ENCODE results near the gene CLCN1.

CLCN1 gene

GRCh38 chr7:143341842-143342241, 25.9 kb downstream of the CLCN1 start:
- no peak for DNase-seq

DNA sequence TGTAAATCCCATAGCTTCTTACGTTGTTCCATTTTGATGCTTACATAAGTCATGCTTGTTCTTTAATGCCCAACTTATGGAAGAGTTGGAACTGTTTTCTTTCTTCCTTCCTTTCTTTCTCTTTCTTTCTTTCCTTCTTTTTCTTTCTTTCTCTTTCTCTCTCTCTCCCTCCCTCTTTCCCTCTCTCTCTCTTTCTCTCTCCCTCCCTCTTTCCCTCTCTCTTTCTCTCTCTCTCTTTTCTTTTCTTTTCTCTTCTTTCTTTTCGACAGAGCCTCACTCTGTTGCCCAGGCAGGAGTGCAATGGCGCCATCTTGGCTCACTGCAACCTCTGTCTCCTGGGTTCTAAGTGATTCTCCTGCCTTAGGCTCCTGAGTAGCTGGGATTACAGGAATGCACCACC, 27.7 kb downstream of the CLCN1 start:
- DNase-seq: no peak

GRCh38 chr7:143345428-143345900, 29.6 kb downstream of the CLCN1 start:
- DNase-seq: peak; percentile 62

- DNase-seq: no peak
Observed at GRCh38 chr7:143346018-143346417, 30.1 kb downstream of the CLCN1 start.

- DNase-seq: no peak
Observed at GRCh38 chr7:143347950-143348349, 32.0 kb downstream of the CLCN1 start.

DNA sequence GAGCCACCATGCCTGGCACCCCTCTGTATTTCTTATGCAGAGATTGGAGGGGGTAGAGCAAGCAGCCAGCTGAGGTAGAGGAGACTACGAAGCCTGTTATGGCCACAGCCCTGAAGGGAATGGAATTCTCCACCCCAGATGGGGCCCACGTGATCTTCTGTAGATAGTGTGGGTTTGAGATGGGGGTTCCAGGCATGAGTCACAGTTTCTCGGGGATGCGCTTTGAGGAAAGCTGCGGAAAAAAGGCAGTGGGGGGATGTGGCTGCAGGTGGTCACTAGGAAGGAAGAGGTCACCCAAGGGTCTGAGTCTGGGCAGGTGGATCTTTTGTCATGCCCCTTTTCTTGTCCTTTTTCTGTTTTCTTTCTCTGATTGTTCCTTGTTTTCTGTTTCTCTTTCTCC, 35.1 kb downstream of the CLCN1 start:
- no peak for DNase-seq

DNA sequence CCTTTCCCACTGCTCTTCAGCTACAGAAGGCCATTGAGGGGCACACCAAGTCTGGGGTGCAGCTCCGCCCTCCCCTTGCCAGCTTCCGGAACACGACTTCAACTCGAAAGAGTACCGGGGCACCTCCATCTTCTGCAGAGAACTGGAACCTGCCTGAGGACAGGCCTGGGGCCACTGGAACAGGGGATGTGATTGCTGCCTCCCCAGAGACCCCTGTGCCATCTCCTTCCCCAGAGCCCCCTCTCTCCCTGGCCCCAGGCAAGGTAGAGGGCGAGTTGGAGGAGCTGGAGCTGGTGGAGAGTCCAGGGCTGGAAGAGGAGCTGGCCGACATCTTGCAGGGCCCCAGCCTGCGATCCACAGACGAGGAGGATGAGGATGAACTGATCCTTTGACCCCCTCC, 35.7 kb downstream of the CLCN1 start:
- DNase-seq: no peak

DNA sequence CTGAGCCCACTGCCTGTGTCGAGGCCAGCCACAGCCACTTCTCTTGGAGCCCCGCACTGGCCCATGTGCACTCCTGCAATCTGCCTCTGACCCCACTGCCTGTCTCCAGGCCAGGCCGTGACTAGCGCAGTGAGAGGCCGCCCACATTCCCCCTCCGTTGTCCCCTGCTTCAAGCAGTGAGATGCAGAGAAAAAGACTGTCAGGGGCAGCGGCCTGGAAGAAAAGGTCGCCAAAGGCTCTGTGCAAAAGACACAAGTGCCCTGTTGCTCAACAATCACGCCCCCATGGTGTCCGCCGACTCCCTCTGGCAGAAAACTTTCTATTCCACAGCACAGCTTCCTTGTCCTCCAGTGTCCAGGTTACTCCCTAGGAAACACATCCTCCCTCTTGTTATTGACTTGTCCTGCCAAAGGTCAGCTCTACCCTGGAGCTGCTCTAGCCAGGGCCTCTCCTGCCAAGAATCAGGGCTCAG, 36.7 kb downstream of the CLCN1 start:
- DNase-seq: no peak

GRCh38 chr7:143354376-143354775, 38.5 kb downstream of the CLCN1 start:
- no peak for DNase-seq

DNA sequence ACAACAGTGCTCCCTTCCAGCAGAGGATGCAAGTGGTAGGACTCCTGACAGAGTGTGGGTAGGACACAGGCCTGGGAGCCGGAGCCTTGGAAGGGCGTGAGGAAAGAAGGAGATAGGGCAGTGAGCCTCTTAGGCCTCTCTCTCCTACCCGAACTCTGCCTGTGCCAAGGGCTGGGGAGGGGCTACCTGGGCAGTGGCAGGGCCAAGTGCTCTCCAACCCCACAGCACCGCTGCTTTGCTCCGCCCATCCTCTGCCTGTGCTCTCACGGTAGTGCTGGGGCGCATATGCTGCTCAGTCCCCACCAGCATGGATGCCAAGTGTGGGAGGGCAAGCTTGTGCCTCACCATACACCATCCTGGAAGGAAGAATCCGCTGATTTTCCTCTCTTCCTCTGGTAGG, 39.1 kb downstream of the CLCN1 start:
- DNase-seq: no peak

DNA sequence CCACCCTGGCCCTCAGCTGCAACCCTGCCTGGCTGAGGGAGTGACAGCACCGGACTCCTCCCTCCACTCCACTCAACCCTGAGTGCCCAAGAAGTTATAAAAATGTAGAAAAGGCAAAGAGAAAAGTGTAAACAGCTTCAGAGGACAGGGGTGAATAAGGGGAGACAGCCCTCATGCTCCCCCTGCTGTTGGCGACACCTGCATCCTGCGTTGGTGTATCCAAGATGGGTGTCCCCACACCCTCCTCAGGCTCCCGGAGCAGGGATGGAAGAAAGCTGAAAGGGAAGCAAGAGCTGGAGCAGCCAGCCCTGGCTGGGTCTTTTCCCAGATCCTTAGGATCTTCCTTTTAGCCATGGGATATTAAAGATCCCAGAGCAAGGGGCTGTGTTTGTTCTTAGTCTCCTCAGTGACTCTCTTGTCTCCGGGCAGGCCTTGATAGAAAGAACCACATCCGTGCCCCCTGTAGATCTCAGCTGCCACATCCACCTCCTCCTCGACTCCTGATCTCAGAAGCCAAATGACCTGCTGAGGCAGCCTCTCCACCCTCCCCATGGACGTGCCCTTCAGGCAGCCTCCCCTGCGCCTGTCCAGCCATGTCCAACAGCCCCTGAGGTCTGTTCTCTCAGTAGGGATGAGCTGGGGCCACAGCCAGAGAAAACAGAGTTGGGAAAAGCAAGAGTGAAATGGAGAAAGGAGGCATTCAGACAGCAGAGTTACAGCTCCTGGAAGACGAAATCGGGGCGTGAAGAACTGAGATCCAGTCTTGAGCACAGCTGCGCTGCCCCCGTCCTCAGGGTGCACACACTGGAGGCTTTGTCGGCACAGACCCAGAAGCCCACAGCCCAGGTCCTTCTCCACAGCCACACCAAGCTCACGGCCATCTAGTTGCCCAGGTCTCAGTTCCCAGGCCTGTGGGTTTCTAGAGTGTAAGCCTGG, 39.8 kb downstream of the CLCN1 start:
- no peak for DNase-seq

GRCh38 chr7:143356414-143357050, 40.6 kb downstream of the CLCN1 start:
- no peak for DNase-seq

GRCh38 chr7:143358626-143359025, 42.7 kb downstream of the CLCN1 start:
- DNase-seq: no peak

DNA sequence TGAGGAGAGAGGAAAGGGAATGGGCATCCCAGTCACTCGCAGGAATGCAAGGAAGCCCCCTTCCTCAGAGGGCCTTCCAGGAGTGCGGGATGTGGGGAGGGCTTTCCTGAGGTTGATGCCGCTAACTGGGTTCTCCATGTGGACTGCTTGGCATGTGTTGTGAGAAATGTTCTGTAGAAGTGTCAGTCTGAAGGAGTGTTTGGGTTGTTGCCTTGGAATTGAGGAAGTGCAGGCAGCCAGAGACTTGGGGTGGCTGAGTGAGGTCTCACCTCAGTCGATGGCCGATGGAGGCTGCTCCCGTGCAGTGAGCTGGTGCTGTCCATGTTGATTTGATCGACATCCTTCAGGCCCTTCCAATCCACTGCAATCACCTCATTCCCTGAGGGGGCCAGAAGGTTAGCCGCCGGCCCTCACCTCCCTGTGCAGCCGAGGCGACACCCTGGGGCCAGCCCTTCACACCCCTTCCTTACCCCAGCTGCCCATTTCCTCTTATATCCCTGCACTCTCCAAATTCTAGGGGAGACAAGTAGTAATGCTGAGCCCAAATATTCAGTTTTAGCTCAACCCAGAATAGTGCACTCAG, 44.0 kb downstream of the CLCN1 start:
- DNase-seq: no peak

- DNase-seq: no peak
Observed at GRCh38 chr7:143360788-143361551, 45.1 kb downstream of the CLCN1 start.

DNA sequence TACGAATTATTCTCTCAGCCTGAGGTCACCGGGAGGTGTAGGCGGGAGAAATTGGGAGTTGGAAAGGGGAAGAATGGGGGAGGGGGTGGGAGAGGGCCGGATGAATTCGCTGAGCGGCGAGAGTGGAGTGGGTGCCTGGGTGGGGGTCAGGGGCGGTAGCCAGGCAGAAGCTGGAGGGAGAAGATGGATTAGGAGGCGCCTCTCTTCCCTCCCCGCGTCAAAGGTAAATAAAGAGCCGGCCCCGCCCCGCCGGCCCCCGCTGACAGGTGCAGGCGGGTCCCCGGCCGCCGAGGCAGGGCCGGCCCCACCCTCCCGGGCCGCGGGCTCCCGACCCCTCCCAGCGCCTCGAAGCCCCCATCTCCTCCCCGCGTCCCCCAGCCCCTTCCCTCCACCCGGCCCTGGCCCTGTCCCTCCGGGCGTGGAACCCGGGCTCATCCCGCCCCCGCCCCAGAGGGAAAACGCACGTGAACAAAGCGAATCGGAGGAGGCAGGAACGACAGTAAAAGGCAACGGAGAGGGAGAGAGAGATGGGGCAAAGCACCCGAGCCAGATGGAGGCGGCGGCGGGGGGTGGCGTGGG, 45.7 kb downstream of the CLCN1 start:
- DNase-seq: no peak

- no peak for DNase-seq
Observed at GRCh38 chr7:143362131-143363015, 46.5 kb downstream of the CLCN1 start, which contains the start of gene FAM131B. Gene FAM131B (minus strand): TSS chr7:143362713. CDS start chr7:143362603, 110 bp downstream.

DNA sequence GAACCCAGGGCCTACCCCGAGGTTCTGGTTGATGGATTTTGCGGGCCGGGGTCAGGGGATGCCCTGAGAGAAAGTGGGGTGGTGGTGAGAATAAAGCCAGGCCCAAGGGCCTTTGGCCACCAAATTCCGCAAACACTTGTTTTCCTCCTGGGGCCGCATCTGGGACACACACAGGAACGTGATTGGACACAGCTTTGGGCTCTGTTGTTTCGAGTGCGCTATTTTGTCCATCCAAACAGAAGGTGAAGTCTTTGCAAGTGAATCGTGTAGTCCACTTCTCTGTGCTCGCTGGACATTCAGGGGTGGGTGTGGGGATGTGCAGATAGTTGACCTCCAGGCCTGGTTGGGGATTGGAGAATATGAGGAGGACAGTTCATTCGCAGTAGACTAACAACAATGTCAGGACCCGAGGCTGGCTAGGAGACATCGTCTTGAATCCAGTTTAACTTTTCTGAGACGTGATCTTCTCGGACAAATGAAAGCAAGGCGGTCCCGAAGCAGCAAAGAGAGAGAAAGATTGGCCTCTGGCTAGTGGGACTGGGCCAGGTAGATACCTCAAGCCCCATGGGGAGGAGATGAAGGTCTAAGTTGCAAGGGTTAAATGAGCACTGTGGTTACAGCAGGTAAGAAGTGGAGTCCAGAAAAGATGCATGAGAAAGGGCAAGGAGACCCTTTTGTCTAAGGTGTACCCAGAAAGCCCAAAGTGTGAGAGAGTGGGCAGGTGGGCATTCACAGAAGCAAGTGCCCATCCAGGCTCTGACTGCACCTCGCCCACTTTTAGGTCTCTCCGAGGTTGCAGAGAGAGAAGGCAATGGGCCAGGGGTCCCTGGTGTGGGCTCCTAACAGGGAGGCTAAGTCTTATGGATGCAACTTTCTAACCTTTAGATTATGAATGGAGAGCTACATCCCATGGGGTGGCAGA, 47.4 kb downstream of the CLCN1 start:
- no peak for DNase-seq

DNA sequence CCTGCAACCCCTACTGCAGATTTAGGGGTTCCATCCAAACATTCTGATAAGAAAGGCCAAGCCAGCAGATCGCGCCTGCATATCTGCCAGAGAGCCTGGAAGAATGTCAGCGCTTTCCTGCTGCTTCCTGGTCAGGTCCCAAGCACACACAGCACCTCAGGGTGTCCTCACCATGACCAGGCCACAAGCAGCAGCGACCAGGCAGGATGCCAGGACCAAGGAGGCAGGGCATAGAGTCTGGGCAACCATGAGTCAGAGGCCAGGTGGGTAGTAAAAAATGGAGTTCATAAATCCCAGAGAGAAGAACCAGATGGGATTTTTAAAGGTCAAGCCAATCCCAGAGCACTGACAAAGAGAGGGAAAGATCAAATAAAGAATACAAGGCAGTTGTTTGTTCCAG, 52.1 kb downstream of the CLCN1 start:
- DNase-seq: no peak

DNA sequence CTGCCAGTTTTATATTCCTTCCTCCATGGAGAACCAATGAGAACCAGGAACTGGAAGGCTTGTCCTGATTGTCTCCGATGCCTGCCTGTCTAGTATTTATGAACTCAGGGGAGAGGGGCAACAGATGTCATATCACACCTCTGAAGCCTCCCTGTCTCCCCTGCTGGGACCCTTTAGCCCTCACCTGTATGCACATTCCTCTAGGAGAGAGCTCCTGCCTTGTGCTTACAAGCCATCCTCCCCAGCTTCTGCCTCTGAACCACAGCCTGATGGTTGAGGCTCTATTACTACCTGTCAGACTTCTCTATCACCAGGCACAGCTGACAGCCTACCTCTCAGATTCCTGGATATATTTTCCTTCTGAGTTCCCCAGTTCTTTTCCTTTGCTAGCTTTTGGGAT, 52.5 kb downstream of the CLCN1 start:
- DNase-seq: no peak

Measured in CD4-positive, alpha-beta T cell treated with Interferon gamma for 1 hour (primary cell).